Progenitor cell of endocrine pancreas (in vitro differentiated cells): Measurements from ENCODE around the gene CHPT1. TPM values are rescaled to one million over a fixed set of nuclear protein-coding genes. Genes with fewer than 3 reads are reported as not detected.

Source experiments
- DNase-seq: peaks from one replicate; pipeline ENCODE4 v3.0.0; 2021; ENCODE audit warnings: low spot score; ENCODE audit not compliant: unreplicated experiment
- H3K27ac Mint-ChIP-seq: 2 replicates; pipeline ENCODE4 v1.8.0; 2021; ENCODE audit warnings: mild to moderate bottlenecking, moderate library complexity, mixed read lengths
- H3K27me3 Mint-ChIP-seq: 2 replicates; pipeline ENCODE4 v1.8.0; 2021; ENCODE audit warnings: mixed read lengths
- H3K36me3 Mint-ChIP-seq: 2 replicates; pipeline ENCODE4 v1.8.0; 2022; ENCODE audit warnings: mixed read lengths; ENCODE audit not compliant: insufficient read depth
- H3K4me1 Mint-ChIP-seq: 2 replicates; pipeline ENCODE4 v1.8.0; 2021; ENCODE audit warnings: low read depth, mixed read lengths
- H3K4me3 Mint-ChIP-seq: 2 replicates; pipeline ENCODE4 v1.8.0; 2021; ENCODE audit warnings: low read depth, mild to moderate bottlenecking, moderate library complexity, mixed read lengths
- H3K9me3 Mint-ChIP-seq: 2 replicates; pipeline ENCODE4 v1.8.0; 2021; ENCODE audit warnings: low read depth, mixed read lengths
- total RNA-seq: library from RNA; stranded (reverse); gene quantifications from 2 replicates; pipeline ENCODE4 v1.2.1, GENCODE V29; 2021
- TF ChIP-seq, protein P1 (sequence below): fragments of 200-600 bp; sonication (generic); IDR thresholded peaks from one replicate; pipeline ENCODE4 v1.5.0; 2021; ENCODE audit warnings: antibody characterized with exemption, mild to moderate bottlenecking; ENCODE audit not compliant: unreplicated experiment

Gene CHPT1
- total RNA-seq, 1 donor from 2014 or later: 15.2 TPM

DNA sequence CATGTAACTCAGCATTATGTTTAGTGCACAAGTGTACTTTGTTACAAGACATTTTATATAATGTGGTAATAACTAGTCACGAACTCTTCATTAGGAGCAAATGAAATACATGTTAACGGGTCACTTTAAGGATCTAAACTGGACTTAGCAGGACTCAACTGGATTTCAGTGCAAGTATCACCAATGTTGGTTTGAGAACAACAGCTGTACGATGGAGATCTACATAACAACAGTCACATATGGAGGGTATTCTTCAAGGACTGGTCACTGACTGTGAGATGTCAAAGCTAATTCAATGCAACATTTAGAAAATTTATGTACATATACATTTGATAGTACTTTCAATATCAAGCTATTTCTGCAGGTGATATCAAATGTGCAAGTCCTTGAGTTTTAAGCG lies 64.3 kb downstream of the CHPT1 start:
- H3K4me1 Mint-ChIP-seq: no peaks in the 10 kb centered on the region
- H3K9me3 Mint-ChIP-seq: no peaks in the 10 kb centered on the region
- H3K27ac Mint-ChIP-seq: no peak overlapping the region
- DNase-seq: no peak
- no peaks in the 10 kb centered on the region for H3K27me3 Mint-ChIP-seq
- H3K36me3 Mint-ChIP-seq: peaks cover 4% of the 10 kb centered on the region
- TF ChIP-seq, protein P1, sequence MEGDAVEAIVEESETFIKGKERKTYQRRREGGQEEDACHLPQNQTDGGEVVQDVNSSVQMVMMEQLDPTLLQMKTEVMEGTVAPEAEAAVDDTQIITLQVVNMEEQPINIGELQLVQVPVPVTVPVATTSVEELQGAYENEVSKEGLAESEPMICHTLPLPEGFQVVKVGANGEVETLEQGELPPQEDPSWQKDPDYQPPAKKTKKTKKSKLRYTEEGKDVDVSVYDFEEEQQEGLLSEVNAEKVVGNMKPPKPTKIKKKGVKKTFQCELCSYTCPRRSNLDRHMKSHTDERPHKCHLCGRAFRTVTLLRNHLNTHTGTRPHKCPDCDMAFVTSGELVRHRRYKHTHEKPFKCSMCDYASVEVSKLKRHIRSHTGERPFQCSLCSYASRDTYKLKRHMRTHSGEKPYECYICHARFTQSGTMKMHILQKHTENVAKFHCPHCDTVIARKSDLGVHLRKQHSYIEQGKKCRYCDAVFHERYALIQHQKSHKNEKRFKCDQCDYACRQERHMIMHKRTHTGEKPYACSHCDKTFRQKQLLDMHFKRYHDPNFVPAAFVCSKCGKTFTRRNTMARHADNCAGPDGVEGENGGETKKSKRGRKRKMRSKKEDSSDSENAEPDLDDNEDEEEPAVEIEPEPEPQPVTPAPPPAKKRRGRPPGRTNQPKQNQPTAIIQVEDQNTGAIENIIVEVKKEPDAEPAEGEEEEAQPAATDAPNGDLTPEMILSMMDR: no peak
- H3K4me3 Mint-ChIP-seq: no peak overlapping the region

DNA sequence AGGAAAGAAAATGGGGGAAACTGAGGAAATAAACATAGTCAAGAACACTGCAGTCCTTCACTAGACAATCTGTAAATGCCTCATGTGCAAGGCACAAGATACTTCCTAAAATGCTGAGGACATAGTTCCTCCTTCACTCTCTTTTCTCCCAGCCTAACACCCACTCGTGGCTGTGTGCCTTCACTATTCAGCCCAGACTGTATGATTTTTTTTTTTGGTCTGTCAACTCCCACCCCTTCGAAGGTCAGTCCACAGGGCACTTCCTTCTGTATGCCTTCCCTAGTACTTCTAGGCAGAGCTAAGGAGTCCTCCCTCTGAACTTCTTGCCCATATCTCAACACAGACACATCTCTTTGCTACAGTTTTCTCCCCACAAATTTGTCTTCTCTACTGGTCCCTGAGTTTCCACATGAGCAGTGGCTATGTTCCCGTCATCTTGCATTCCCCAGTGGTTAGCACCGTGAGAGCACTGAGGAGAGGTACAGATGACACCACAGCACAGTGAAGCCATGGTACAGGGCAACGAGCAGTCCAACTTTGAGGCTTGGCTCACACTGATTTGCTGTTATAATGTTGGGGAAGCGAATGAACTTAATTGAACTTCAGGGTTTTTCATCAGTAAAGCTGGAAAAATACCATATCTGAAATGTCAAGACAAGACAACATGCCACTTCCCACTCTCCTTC lies 65.9 kb downstream of the CHPT1 start:
- no peak overlapping the region for H3K4me3 Mint-ChIP-seq
- TF ChIP-seq, protein P1: no peak
- H3K9me3 Mint-ChIP-seq: no peaks in the 10 kb centered on the region
- peaks cover 2% of the 10 kb centered on the region for H3K36me3 Mint-ChIP-seq
- H3K27me3 Mint-ChIP-seq: no peaks in the 10 kb centered on the region
- no peak overlapping the region for H3K27ac Mint-ChIP-seq
- DNase-seq: no peak
- peaks cover 3% of the 10 kb centered on the region for H3K4me1 Mint-ChIP-seq

DNA sequence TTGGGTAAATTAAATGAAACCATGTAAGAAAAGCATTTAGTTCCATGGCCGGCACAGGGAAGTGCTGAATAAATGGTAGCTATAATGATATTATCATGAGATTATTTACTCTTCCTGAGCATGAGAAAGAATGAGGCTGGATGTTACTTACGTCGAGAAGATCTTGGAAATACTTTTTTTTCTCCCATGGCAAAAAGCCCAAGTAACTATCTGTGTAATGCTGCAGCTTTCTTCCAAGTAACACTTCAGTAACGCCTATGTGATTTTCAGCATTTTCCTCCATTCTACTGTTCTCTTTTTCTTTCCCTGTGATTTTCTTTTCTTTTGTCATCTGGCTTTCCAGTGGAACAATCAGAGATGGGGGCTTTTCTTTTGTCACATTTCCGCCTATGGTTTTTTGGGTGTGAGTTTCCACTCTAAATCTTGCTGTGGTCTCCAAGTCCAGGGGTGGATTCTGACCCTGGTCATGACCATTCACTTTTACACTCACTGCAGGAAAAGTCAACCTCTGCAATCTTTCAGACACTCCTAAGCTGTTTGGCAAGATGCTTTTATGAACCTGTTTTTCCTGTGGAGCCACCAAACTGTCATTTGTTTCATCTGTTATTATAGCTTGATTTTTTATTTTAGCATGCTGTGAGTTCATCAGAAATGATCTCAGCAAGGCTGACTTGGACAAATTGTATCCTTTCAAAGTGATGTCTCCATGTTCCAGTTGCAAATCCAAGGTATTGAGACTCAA lies 66.8 kb downstream of the CHPT1 start:
- Mint-ChIP-seq H3K27ac (no peak overlapping the region), H3K27me3 (no peaks in the 10 kb centered on the region)
- TF ChIP-seq, protein P1: no peak

DNA sequence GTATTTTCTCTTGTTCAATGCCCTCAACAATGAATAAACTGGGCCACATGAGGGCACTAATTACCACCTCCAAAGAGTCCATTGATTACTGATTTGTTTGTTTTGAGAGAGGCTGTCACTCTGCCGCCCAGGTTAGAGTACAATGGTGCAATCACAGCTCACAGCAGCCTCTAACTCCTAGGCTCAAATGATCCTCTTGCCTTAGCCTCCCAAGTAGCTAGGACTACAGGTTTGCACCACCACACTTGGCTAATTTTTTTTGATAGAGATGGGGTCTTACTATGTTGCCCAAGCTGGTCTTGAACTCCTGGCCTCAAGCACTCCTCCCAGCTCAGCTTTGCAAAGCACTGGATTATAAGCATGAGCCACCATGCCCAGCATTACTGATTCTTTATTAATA lies 70.1 kb downstream of the CHPT1 start:
- DNase-seq: no peak
- TF ChIP-seq, protein P1: no peak
- H3K4me1 Mint-ChIP-seq: peaks cover 4% of the 10 kb centered on the region
- no peaks in the 10 kb centered on the region for H3K9me3 Mint-ChIP-seq
- no peak overlapping the region for H3K27ac Mint-ChIP-seq
- no peaks in the 10 kb centered on the region for H3K36me3 Mint-ChIP-seq
- no peaks in the 10 kb centered on the region for H3K27me3 Mint-ChIP-seq
- no peak overlapping the region for H3K4me3 Mint-ChIP-seq

More for the DNA sequence above, 66.8 kb downstream of the CHPT1 start:
- DNase-seq: no peak
- Mint-ChIP-seq H3K36me3 (no peaks in the 10 kb centered on the region), H3K9me3 (no peaks in the 10 kb centered on the region), H3K4me1 (peaks cover 4% of the 10 kb centered on the region), H3K4me3 (no peak overlapping the region)

DNA sequence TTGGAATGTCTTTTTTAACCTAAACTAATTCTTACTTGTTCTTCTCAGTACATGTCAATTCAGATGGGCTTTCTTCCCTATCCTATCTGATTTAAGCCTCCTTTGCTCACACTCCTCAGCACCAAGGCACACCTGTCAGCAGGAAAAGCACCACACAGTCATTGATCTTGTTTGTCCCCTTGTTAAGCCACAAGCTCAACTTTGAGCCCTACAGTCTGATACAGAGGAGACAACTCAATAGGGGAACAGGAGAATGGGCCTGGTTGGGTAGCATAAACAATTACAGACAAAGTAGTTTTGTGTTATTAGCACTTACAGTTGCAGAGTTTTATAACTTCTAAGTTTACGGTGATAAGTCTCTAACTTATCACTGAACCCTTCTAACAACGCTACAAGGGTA lies 71.3 kb downstream of the CHPT1 start:
- Mint-ChIP-seq H3K4me1 (peaks cover 4% of the 10 kb centered on the region), H3K27ac (no peak overlapping the region)

More for the DNA sequence above, 71.3 kb downstream of the CHPT1 start:
- DNase-seq: no peak
- no peaks in the 10 kb centered on the region for H3K27me3 Mint-ChIP-seq
- H3K36me3 Mint-ChIP-seq: no peaks in the 10 kb centered on the region
- H3K4me3 Mint-ChIP-seq: no peak overlapping the region
- TF ChIP-seq, protein P1: no peak
- no peaks in the 10 kb centered on the region for H3K9me3 Mint-ChIP-seq
